GM18873 (cell line): ENCODE data around the gene DDX59.

Experiments
- ATAC-seq: cut with Tn5 transposase; IDR thresholded peaks from one replicate; pipeline ENCODE4 v1.9.1; 2021; ENCODE audit warnings: mild to moderate bottlenecking, moderate library complexity, moderate number of reproducible peaks; ENCODE audit not compliant: unreplicated experiment, low FRiP score

DDX59 gene

GRCh38 chr1:200671235-200671786 lies 1.6 kb upstream of the DDX59 start:
- ATAC-seq: no peak

DNA sequence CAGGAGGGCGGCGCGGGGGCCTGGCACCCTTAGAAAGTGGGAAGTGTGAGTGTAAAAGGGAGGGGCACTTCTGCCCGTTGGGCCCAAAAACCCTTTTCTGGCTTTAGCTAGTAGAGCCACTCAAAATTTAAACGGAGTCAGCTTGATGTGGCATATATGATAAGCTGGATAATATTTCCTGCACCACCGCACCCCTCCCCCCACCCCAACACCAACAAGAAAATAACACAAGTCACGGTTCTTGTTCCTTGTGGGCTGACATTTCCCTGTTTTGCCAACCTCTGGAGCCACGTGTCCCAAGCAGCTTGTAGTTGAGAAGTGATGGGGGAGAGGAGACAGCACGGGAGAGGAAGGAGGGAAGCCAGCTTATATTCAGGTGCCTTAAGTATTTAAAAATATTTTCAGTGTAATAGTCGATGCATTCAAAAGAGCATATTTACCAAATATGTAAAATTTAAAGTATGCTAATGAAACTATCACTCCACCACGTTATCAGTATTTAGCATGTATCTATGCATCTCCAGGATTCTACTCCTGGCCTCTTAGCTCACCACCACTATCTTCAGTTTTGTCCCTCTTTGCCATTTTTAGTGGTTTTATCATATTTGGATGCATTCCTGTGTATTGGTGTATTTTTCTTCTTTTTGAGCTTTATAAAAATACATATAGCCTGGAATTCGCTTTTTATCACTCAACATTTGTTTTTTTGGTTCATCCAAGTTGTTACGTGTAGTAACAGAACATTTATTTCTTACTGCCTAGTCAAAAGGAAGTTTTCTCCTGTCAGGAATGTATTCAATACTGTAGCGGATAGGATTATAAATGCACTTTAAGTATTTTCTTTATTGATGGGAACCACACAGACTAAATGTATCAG lies 773 bp upstream of the DDX59 start:
- ATAC-seq: peak; percentile 25

DNA sequence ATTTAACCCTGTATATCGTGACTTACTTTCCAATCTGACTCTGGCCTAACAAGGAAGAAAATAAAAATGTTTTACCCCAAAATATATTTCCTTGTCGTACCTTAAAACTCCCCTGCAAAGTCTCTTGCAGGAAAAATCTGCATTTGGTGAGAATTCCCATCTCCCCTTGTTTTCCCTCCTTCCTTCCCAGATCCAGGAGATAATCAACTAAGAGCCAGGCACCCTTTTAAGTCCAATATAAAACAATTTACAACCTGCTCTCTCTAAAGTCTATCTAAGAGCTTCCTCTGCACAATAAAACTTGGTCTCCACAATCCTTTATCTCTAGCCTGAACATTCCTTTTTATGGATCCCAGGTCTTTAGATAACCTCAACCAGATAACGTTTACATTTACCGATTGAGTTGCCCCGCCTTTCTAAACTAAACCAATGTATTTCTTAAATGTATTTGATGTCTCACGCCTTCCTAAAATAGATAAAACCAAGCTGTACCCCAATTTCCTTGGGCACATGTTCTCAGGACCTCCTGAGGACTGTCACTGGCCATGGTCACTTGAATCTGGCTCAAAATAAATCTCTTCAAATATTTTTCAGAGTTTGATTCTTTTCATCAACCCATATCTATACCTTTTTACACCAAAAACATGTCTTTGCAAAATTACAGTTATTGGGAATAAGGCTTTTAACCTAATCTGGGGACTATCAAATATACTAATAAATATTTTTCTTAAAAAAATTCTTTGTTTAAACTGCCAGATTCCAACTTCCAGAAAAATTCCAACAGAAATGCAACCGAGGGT lies 993 bp downstream of the DDX59 start:
- no peak for ATAC-seq

- no peak for ATAC-seq
Observed at GRCh38 chr1:200666309-200666708, 3.4 kb downstream of the DDX59 start.

GRCh38 chr1:200665861-200666260 lies 3.8 kb downstream of the DDX59 start:
- ATAC-seq: no peak

GRCh38 chr1:200660719-200661118 lies 9.0 kb downstream of the DDX59 start:
- ATAC-seq: no peak

DNA sequence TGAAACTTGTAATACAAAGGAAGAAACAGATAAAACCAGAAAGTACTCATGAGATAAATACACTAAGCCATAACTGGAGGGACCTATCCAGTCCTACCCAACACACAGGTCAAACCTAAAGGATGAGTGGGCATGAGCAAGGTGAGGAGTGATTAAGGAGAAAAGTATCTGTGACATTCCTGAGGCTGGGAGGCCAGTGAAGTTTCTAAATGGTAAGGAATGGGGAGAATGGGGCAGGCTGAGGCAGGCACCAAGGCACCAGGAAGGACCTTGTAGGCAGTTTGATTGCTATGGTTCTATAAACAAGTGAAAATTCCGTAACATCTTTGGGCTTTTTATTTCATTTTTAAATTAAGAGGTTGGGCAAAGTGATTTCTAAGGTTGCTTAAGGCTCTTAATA lies 10.4 kb downstream of the DDX59 start:
- ATAC-seq: no peak

- ATAC-seq: no peak
Observed at GRCh38 chr1:200658037-200658818, 11.5 kb downstream of the DDX59 start.

DNA sequence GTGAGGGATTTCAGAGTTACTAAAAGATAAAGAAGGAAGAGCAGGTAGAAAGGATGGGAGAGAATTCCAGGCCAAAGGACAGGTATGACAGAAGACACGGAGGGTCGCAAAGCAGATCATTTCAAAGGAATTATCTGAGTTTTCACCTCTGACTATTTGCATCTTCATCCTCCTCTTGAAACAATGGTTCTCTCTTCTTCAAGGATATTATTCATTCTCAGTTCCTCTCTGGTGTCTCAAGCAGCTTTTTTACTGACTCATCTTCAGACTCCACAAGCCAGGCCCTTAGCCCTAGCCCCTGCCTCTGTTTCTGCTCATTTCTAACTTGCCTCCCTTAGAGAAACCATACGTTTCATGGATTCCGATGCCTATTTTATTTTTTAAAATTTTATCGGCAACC lies 15.0 kb downstream of the DDX59 start:
- peak; percentile 90 for ATAC-seq

- no peak for ATAC-seq
Observed at GRCh38 chr1:200653022-200653462, 16.7 kb downstream of the DDX59 start.

- ATAC-seq: no peak
Observed at GRCh38 chr1:200652378-200652777, 17.3 kb downstream of the DDX59 start.

DNA sequence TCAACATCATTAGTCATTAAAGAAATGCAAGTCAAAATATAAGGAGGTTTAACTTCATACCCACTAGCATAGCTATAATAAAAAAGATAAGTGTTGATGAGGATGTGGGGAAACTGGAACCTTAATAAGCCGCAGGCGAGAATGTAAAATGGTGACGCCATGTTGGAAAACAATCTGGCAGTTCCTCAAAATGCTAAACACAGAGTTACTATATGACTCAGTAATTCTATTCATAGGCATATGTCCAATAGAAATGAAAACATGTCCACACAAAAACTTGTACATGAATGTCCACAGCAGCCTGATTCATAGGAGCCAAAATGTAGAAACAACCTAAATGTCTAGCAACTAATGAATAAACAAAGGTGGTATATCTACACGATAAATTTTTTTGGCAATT lies 23.2 kb downstream of the DDX59 start:
- no peak for ATAC-seq

DNA sequence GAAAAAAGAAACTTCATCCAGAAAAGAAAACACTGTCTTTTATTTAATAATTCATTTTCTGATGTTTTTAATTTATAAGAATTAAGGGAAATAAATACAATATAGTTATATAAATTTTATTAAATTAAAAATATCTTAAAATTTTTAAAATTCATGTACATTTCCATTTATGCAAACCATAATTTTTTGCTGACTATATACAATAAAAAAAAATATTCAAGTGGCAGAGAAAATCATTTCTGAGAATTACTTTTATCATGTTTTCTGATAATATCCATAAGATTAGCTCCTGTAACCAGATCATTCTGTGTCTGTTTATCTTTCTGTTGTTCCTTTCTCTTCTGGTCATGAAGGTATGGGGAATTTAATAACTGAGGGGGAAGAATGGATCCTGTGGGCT lies 25.7 kb downstream of the DDX59 start:
- no peak for ATAC-seq

DNA sequence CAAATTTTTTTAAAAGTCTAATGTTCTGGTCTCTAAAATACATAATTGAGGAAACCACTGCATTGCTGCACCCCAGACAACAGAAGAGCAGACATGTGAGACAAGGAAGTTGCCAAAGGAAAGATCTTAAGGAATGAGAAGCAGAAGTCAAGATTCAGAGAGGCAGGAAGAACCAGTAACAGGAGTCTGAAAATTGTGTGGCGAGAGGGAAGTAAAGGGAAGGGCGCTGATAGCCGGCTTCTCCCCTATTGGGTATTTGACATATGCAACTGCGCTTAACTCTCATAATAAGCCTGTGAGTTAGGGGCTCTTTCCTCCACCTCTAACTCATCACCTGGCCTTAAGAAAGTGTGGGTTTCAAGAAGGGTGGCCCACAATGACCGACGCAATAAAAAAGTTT lies 27.2 kb downstream of the DDX59 start:
- ATAC-seq: no peak

DNA sequence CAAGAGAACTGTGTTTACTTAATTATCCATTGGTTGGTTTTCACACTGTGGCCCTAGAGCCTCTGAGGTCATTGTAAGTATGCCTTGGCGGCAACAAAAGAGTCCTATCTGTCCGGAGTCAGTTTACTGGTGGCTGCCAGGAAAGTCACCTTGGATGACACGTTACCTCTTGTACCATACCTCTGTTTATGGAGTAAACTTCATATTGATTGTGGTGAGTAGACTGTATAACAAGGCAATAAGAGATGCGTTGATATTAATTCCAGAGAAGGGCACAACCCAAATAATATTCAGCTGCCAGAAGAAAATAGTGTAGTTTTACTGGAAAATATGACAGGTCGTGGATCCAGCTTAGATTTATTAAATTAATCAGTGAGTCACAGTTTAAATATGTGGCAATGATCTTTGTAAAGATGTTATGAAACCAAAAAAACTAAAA lies 28.7 kb downstream of the DDX59 start:
- no peak for ATAC-seq

DNA sequence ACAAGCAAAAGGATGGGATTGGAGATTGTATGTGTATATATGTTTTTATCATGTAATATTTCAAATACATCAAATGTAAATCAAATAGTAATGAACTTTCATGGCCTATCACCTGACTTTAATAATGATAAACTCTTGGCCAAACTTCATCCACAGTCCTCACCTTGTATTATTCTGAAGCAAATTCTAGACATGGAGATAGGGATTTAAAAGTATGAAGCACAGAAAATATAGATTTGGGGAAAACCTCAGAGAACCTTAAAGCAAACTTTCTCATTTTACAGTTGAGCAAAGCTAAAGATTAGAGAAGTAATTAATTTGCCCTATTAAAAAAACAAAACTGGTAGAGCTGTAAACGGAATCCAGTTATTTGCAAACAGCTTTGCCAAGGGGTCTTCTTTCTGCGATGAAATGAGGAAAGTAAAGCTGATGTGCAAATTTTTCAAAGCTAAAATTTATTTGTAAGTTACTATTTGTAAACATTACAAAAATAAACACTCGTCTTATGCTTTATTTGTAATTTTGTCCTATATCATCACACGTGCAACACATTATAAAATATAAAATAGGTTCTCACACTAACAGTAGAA lies 29.2 kb downstream of the DDX59 start:
- no peak for ATAC-seq

DNA sequence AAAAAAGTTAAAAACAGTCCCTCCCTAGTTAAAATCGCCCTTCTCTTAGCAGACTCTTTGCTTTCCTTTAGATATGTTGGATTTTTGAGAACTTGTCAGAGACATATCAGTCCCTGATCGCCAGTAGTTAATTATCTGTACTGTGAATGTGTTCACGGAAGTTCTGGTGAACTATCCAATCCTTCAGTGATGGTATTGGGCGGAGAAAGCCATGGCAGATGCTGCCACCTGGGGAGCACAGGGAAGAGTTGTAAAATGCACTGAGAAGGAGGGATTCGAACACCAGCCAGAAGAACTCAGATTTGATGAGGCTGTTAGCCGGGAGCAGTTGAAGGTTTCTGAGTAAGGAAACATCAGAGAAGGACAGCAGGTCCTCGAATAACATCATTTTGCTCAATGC lies 31.6 kb downstream of the DDX59 start:
- no peak for ATAC-seq

DNA sequence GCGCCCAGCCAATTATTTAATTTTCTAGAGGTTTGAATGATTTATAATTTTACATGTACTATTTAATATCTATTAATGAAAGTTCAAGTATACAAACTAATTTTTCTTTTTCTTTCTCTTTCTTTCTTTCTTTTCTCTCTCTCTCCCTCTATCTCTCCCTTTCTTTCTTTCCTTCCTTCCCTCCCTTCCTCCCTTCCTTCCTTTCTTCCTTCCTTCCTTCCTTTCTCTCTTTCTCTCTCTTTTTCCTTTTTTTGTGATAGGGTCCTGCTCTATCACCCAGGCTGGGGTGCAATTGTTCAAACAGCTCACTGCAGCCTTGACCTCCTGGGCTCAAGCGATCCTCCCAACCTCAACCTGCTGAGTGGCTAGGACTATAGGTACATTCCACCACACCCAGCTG lies 33.0 kb downstream of the DDX59 start:
- no peak for ATAC-seq

GRCh38 chr1:200634261-200635122 lies 35.2 kb downstream of the DDX59 start:
- ATAC-seq: no peak
